ENCODE results near the gene CFAP107.
"Not testable (repeated sequence)": the region's sequence is repeated elsewhere in the genome, so short reads cannot be mapped to it uniquely, and the experiment has no call there.

CFAP107 gene

GRCh38 chr1:12781488-12781887, 35.5 kb downstream of the CFAP107 start:
- not testable (repeated sequence) for DNase-seq

- not testable (repeated sequence) for DNase-seq
Measured at GRCh38 chr1:12783783-12784182, 37.8 kb downstream of the CFAP107 start.

- DNase-seq = not testable (repeated sequence)
Measured at GRCh38 chr1:12784729-12785128, 38.7 kb downstream of the CFAP107 start.

GRCh38 chr1:12791097-12791496, 45.1 kb downstream of the CFAP107 start, which contains the start of gene PRAMEF1:
TSS of gene PRAMEF1 (plus strand) at chr1:12791397. CDS start at chr1:12793228, 1,831 bp downstream.
- not testable (repeated sequence) for DNase-seq

DNA sequence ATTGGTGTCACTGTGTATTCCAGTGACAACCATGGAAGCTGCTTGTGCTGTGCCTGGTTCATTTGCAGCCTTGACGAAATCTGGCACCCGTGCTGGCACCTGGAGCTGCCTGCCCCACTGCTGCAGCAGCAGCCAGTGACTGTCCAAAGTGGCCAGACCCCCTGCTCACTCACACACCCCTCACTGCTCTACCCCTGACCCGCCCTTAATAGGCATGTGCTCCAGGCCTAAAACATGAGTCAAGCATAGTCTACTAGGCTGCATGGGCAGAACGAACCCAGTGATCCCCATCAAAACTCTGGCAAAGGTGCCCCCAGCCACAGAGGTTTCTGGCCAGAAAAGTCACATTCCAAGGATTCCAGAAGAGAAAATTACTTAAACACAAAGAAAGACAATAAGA, 52.9 kb downstream of the CFAP107 start:
- DNase-seq = no peak

GRCh38 chr1:12799730-12800129, 53.7 kb downstream of the CFAP107 start:
- DNase-seq = no peak

GRCh38 chr1:12809933-12810332, 63.9 kb downstream of the CFAP107 start:
- DNase-seq = no peak

- no peak for DNase-seq
Measured at GRCh38 chr1:12810691-12811408, 64.8 kb downstream of the CFAP107 start.

DNA sequence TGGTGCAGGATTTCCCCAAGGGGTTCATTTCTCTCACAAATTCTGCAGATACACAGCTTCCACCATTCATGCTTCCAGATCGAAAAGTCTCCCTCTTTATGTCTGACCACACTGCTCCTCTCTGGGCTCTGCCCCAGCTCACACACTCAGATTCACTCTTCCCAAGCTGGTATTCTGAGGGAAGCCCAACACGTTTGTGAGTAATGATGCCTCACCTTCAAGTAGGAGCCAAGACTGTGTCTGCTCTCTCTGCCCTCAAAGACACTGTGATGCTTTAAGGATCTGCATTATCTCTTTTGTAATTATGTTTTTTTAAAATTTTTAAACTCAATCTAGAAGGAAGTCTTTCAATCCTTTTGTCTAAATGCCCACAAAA, 65.4 kb downstream of the CFAP107 start:
- DNase-seq = no peak

Measured in activated CD8-positive, alpha-beta memory T cell treated with anti-CD3 and anti-CD28 coated beads, Interleukin-2, amount 50 U/mL, for 48 hours (primary cell).